Progenitor cell of endocrine pancreas (in vitro differentiated cells): Measurements from ENCODE around the gene PLCD4. TPM values are rescaled to one million over a fixed set of nuclear protein-coding genes. Genes with fewer than 3 reads are reported as not detected.

Experiments used
- DNase-seq: peaks from one replicate; pipeline ENCODE4 v3.0.0; 2021; ENCODE audit warnings: low spot score; ENCODE audit not compliant: unreplicated experiment
- H3K27ac Mint-ChIP-seq: 2 replicates; pipeline ENCODE4 v1.8.0; 2021; ENCODE audit warnings: mild to moderate bottlenecking, moderate library complexity, mixed read lengths
- H3K27me3 Mint-ChIP-seq: 2 replicates; pipeline ENCODE4 v1.8.0; 2021; ENCODE audit warnings: mixed read lengths
- H3K36me3 Mint-ChIP-seq: 2 replicates; pipeline ENCODE4 v1.8.0; 2022; ENCODE audit warnings: mixed read lengths; ENCODE audit not compliant: insufficient read depth
- H3K4me1 Mint-ChIP-seq: 2 replicates; pipeline ENCODE4 v1.8.0; 2021; ENCODE audit warnings: low read depth, mixed read lengths
- H3K4me3 Mint-ChIP-seq: 2 replicates; pipeline ENCODE4 v1.8.0; 2021; ENCODE audit warnings: low read depth, mild to moderate bottlenecking, moderate library complexity, mixed read lengths
- H3K9me3 Mint-ChIP-seq: 2 replicates; pipeline ENCODE4 v1.8.0; 2021; ENCODE audit warnings: low read depth, mixed read lengths
- CTCF ChIP-seq: fragments of 200-600 bp; sonication (generic); IDR thresholded peaks from one replicate; pipeline ENCODE4 v1.5.0; 2021; ENCODE audit warnings: antibody characterized with exemption, mild to moderate bottlenecking; ENCODE audit not compliant: unreplicated experiment
- total RNA-seq: library from RNA; stranded (reverse); gene quantifications from 2 replicates; pipeline ENCODE4 v1.2.1, GENCODE V29; 2021

The PLCD4 gene
- total RNA-seq, 1 donor from 2014 or later, result 0.62 TPM

- H3K36me3 Mint-ChIP-seq, result no peaks in the 10 kb centered on the region
- no peak for DNase-seq
- H3K27ac Mint-ChIP-seq, result no peak overlapping the region
- no peak overlapping the region for H3K4me3 Mint-ChIP-seq
- no peak for TF ChIP-seq CTCF
- H3K9me3 Mint-ChIP-seq, result no peaks in the 10 kb centered on the region
- H3K27me3 Mint-ChIP-seq, result no peaks in the 10 kb centered on the region
- H3K4me1 Mint-ChIP-seq, result no peaks in the 10 kb centered on the region
Measured at GRCh38 chr2:218622606-218623365, 15.1 kb downstream of the PLCD4 start.

GRCh38 chr2:218623366-218623705 lies 15.6 kb downstream of the PLCD4 start:
- Mint-ChIP-seq H3K4me1 (no peaks in the 10 kb centered on the region), H3K4me3 (no peak overlapping the region), H3K27ac (no peak overlapping the region), H3K36me3 (no peaks in the 10 kb centered on the region), H3K9me3 (no peaks in the 10 kb centered on the region), H3K27me3 (no peaks in the 10 kb centered on the region)
- no peak for DNase-seq
- no peak for TF ChIP-seq CTCF

- no peak for TF ChIP-seq CTCF
- H3K4me3 Mint-ChIP-seq, result no peak overlapping the region
- DNase-seq, result no peak
- H3K27me3 Mint-ChIP-seq, result no peaks in the 10 kb centered on the region
- no peaks in the 10 kb centered on the region for H3K36me3 Mint-ChIP-seq
- H3K27ac Mint-ChIP-seq, result no peak overlapping the region
- H3K4me1 Mint-ChIP-seq, result no peaks in the 10 kb centered on the region
- no peaks in the 10 kb centered on the region for H3K9me3 Mint-ChIP-seq
Measured at GRCh38 chr2:218626369-218626768, 18.7 kb downstream of the PLCD4 start.

GRCh38 chr2:218627939-218628338 lies 20.2 kb downstream of the PLCD4 start:
- H3K4me3 Mint-ChIP-seq, result no peak overlapping the region
- H3K27me3 Mint-ChIP-seq, result no peaks in the 10 kb centered on the region
- no peak for TF ChIP-seq CTCF
- no peak overlapping the region for H3K27ac Mint-ChIP-seq
- no peaks in the 10 kb centered on the region for H3K36me3 Mint-ChIP-seq
- no peaks in the 10 kb centered on the region for H3K9me3 Mint-ChIP-seq
- H3K4me1 Mint-ChIP-seq, result no peaks in the 10 kb centered on the region
- DNase-seq, result no peak

- H3K36me3 Mint-ChIP-seq, result peaks cover 8% of the 10 kb centered on the region
- H3K27me3 Mint-ChIP-seq, result no peaks in the 10 kb centered on the region
- no peaks in the 10 kb centered on the region for H3K4me1 Mint-ChIP-seq
- H3K9me3 Mint-ChIP-seq, result no peaks in the 10 kb centered on the region
- no peak for TF ChIP-seq CTCF
- no peak overlapping the region for H3K27ac Mint-ChIP-seq
- DNase-seq, result no peak
- H3K4me3 Mint-ChIP-seq, result no peak overlapping the region
Measured at GRCh38 chr2:218631837-218632236, 24.1 kb downstream of the PLCD4 start.
